Measurements from ENCODE around the gene FNDC3B.

FNDC3B gene

DNA sequence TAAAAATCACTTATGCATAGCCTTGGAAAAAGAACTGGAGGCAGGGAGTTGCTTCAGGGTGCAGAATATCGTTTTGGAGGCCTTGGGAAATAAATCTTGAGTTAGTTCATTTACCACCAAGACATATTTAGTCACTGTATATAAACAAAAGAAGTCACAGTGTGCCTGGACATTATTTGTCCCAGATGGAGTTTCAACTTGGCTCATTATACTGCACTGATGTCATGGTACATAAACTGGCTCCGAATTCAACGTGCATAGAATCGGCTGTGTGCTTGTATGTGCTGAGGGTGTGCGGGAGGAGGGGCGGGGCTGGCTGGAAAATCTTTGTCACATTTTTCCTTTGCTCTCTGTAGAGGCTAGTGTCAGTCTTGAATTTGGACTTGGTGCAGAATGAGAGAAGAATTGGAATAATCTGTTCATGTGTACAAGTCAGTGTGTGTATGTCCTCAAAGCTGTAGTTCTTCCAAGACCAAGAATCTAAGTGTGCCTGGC lies 86.6 kb downstream of the FNDC3B start (continued):
- TF ChIP-seq ZNF221 (tag by site-specific recombination; IDR thresholded peaks at IDR 0.05; ENCODE audit: borderline replicate concordance), result no peak
- TF ChIP-seq, protein P1, sequence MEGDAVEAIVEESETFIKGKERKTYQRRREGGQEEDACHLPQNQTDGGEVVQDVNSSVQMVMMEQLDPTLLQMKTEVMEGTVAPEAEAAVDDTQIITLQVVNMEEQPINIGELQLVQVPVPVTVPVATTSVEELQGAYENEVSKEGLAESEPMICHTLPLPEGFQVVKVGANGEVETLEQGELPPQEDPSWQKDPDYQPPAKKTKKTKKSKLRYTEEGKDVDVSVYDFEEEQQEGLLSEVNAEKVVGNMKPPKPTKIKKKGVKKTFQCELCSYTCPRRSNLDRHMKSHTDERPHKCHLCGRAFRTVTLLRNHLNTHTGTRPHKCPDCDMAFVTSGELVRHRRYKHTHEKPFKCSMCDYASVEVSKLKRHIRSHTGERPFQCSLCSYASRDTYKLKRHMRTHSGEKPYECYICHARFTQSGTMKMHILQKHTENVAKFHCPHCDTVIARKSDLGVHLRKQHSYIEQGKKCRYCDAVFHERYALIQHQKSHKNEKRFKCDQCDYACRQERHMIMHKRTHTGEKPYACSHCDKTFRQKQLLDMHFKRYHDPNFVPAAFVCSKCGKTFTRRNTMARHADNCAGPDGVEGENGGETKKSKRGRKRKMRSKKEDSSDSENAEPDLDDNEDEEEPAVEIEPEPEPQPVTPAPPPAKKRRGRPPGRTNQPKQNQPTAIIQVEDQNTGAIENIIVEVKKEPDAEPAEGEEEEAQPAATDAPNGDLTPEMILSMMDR (tag by site-specific recombination; IDR thresholded peaks at IDR 0.05), result no peak
- TF ChIP-seq ZNF76 (tag by site-specific recombination; IDR thresholded peaks at IDR 0.05; ENCODE audit: borderline replicate concordance, low read depth), result no peak
- TF ChIP-seq MZF1 (tag by site-specific recombination; IDR thresholded peaks at IDR 0.05; ENCODE audit: borderline replicate concordance), result 0 out of 2 replicates have a peak, but pooled peaks have one; percentile 26
- TF ChIP-seq ZBTB20 (tag by site-specific recombination; IDR thresholded peaks at IDR 0.05), result no peak
- TF ChIP-seq, protein P2, sequence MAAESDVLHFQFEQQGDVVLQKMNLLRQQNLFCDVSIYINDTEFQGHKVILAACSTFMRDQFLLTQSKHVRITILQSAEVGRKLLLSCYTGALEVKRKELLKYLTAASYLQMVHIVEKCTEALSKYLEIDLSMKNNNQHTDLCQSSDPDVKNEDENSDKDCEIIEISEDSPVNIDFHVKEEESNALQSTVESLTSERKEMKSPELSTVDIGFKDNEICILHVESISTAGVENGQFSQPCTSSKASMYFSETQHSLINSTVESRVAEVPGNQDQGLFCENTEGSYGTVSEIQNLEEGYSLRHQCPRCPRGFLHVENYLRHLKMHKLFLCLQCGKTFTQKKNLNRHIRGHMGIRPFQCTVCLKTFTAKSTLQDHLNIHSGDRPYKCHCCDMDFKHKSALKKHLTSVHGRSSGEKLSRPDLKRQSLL (tag by site-specific recombination; IDR thresholded peaks at IDR 0.05), result no peak
- no peak for TF ChIP-seq ZNF777 (tag by site-specific recombination; IDR thresholded peaks at IDR 0.05; ENCODE audit: borderline replicate concordance)
- peak; percentile 29; the same call in 1 of the 2 replicates for TF ChIP-seq KLF1 (tag by site-specific recombination; IDR thresholded peaks at IDR 0.05)
- TF ChIP-seq ZNF174 (tag by site-specific recombination; IDR thresholded peaks at IDR 0.05), result no peak
- 0 out of 2 replicates have a peak, but pooled peaks have one; percentile 59 for TF ChIP-seq ZFP37 (tag by site-specific recombination; IDR thresholded peaks at IDR 0.05)
- TF ChIP-seq ZNF561 (tag by site-specific recombination; IDR thresholded peaks at IDR 0.05; ENCODE audit: borderline replicate concordance), result no peak
- TF ChIP-seq KLF9 (tag by site-specific recombination; IDR thresholded peaks at IDR 0.05; ENCODE audit: low read depth), result peak; percentile 70
- TF ChIP-seq TCF7L2 (IDR thresholded peaks at IDR 0.05; ENCODE audit: borderline replicate concordance, low read depth, low read length), result no peak
- TF ChIP-seq, protein P3, sequence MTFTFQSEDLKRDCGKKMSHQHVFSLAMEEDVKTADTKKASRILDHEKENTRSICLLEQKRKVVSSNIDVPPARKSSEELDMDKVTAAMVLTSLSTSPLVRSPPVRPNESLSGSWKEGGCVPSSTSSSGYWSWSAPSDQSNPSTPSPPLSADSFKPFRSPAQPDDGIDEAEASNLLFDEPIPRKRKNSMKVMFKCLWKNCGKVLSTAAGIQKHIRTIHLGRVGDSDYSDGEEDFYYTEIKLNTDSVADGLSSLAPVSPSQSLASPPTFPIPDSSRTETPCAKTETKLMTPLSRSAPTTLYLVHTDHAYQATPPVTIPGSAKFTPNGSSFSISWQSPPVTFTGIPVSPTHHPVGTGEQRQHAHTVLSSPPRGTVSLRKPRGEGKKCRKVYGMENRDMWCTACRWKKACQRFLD (tag by site-specific recombination; IDR thresholded peaks at IDR 0.05), result no peak
- TF ChIP-seq ZNF37A (tag by site-specific recombination; IDR thresholded peaks at IDR 0.05), result no peak
- TF ChIP-seq, protein P4, sequence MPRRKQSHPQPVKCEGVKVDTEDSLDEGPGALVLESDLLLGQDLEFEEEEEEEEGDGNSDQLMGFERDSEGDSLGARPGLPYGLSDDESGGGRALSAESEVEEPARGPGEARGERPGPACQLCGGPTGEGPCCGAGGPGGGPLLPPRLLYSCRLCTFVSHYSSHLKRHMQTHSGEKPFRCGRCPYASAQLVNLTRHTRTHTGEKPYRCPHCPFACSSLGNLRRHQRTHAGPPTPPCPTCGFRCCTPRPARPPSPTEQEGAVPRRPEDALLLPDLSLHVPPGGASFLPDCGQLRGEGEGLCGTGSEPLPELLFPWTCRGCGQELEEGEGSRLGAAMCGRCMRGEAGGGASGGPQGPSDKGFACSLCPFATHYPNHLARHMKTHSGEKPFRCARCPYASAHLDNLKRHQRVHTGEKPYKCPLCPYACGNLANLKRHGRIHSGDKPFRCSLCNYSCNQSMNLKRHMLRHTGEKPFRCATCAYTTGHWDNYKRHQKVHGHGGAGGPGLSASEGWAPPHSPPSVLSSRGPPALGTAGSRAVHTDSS (tag by site-specific recombination; IDR thresholded peaks at IDR 0.05), result no peak
- TF ChIP-seq, protein P5, sequence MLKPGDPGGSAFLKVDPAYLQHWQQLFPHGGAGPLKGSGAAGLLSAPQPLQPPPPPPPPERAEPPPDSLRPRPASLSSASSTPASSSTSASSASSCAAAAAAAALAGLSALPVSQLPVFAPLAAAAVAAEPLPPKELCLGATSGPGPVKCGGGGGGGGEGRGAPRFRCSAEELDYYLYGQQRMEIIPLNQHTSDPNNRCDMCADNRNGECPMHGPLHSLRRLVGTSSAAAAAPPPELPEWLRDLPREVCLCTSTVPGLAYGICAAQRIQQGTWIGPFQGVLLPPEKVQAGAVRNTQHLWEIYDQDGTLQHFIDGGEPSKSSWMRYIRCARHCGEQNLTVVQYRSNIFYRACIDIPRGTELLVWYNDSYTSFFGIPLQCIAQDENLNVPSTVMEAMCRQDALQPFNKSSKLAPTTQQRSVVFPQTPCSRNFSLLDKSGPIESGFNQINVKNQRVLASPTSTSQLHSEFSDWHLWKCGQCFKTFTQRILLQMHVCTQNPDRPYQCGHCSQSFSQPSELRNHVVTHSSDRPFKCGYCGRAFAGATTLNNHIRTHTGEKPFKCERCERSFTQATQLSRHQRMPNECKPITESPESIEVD (tag by site-specific recombination; IDR thresholded peaks at IDR 0.05), result peak; percentile 97
- TF ChIP-seq, protein P6, sequence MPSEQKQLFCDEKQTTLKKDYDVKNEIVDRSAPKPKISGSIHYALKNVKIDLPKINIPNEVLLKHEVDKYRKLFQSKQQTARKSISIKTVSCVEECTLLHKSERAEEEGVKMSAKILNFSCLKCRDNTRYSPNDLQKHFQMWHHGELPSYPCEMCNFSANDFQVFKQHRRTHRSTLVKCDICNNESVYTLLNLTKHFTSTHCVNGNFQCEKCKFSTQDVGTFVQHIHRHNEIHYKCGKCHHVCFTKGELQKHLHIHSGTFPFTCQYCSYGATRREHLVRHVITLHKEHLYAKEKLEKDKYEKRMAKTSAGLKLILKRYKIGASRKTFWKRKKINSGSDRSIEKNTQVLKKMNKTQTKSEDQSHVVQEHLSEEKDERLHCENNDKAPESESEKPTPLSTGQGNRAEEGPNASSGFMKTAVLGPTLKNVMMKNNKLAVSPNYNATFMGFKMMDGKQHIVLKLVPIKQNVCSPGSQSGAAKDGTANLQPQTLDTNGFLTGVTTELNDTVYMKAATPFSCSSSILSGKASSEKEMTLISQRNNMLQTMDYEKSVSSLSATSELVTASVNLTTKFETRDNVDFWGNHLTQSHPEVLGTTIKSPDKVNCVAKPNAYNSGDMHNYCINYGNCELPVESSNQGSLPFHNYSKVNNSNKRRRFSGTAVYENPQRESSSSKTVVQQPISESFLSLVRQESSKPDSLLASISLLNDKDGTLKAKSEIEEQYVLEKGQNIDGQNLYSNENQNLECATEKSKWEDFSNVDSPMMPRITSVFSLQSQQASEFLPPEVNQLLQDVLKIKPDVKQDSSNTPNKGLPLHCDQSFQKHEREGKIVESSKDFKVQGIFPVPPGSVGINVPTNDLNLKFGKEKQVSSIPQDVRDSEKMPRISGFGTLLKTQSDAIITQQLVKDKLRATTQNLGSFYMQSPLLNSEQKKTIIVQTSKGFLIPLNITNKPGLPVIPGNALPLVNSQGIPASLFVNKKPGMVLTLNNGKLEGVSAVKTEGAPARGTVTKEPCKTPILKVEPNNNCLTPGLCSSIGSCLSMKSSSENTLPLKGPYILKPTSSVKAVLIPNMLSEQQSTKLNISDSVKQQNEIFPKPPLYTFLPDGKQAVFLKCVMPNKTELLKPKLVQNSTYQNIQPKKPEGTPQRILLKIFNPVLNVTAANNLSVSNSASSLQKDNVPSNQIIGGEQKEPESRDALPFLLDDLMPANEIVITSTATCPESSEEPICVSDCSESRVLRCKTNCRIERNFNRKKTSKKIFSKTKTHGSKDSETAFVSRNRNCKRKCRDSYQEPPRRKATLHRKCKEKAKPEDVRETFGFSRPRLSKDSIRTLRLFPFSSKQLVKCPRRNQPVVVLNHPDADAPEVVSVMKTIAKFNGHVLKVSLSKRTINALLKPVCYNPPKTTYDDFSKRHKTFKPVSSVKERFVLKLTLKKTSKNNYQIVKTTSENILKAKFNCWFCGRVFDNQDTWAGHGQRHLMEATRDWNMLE (tag by site-specific recombination; conservative IDR thresholded peaks at IDR 0.05; ENCODE audit: low read depth), result 0 out of 2 replicates have a peak, but pooled peaks have one; percentile 19
- TF ChIP-seq ZBTB21 (tag by site-specific recombination; IDR thresholded peaks at IDR 0.05), result peak; percentile 58
- TF ChIP-seq ZNF324 (tag by site-specific recombination; IDR thresholded peaks at IDR 0.05), result no peak
- 0 out of 2 replicates have a peak, but pooled peaks have one; percentile 42 for TF ChIP-seq GFI1B (tag by site-specific recombination; IDR thresholded peaks at IDR 0.05)
- peak; percentile 71 for TF ChIP-seq ZNF2 (tag by site-specific recombination; IDR thresholded peaks at IDR 0.05)
- TF ChIP-seq, protein P7, sequence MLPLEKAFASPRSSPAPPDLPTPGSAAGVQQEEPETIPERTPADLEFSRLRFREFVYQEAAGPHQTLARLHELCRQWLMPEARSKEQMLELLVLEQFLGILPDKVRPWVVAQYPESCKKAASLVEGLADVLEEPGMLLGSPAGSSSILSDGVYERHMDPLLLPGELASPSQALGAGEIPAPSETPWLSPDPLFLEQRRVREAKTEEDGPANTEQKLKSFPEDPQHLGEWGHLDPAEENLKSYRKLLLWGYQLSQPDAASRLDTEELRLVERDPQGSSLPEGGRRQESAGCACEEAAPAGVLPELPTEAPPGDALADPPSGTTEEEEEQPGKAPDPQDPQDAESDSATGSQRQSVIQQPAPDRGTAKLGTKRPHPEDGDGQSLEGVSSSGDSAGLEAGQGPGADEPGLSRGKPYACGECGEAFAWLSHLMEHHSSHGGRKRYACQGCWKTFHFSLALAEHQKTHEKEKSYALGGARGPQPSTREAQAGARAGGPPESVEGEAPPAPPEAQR (tag by site-specific recombination; IDR thresholded peaks at IDR 0.05), result no peak
- no peak for TF ChIP-seq EGR2 (tag by site-specific recombination; IDR thresholded peaks at IDR 0.05; ENCODE audit: low read depth)
- TF ChIP-seq ZNF19 (tag by site-specific recombination; IDR thresholded peaks at IDR 0.05; ENCODE audit: low read depth), result no peak
- TF ChIP-seq ZNF555 (tag by site-specific recombination; conservative IDR thresholded peaks at IDR 0.05), result no peak
